K562 (cell line): Measurements from ENCODE around the gene TAF1B. TPM values are rescaled to one million over a fixed set of nuclear protein-coding genes. Genes with fewer than 3 reads are reported as not detected.

Experiments
- ATAC-seq: fragments of 200-7000 bp; cut with Tn5 transposase; 3 replicates; pipeline ENCODE4 v1.9.1; 2020; ENCODE audit warnings: moderate library complexity
- BruUV-seq: library from RNA; stranded (reverse); fragments of 400-500 nt; replicated peaks from 2 replicates; lab custom pipeline; 2021; lab: Mats Ljungman, UMichigan
- CTCF ChIA-PET: fragments of 300-600 bp; formaldehyde crosslinking; extraction: SDS; loops from one replicate; lab custom pipeline; 2021; ENCODE audit warnings: low intra/inter-chr PET ratio; lab: Yijun Ruan, JAX
- POLR2A ChIA-PET: fragments of 300-600, 350-650 bp; sonication (Branson Sonifier 250); formaldehyde crosslinking; extraction: SDS; loops from one replicate; lab custom pipeline; 2021; ENCODE audit warnings: antibody characterized with exemption, inconsistent platforms; lab: Yijun Ruan, JAX
- DNase-seq, 4 experiments: peaks; one replicate each; pipeline versions ENCODE4 v3.0.0 to v3.0.0-alpha.2; 2011 to 2018; ENCODE audit warnings: low spot score in 3 of 4, mixed read lengths in 3 of 4; ENCODE audit errors: extremely low read depth in 1 of 4
- FAIRE-seq: peaks from 2 replicates; lab custom pipeline; 2011; peaks lifted over from hg19 to GRCh38; lab: Jason Lieb, UNC
- H2AFZ ChIP-seq: 2 replicates; pipeline ENCODE4 v1.6.0; 2011; ENCODE audit warnings: low read depth, low read length, control low read depth, inconsistent platforms
- H3K27ac ChIP-seq: fragments of 200-600 bp; 3 replicates; pipeline ENCODE4 v1.8.0; 2011; ENCODE audit warnings: low read depth, mild to moderate bottlenecking, control low read depth, inconsistent platforms, low read length, moderate library complexity, mixed read lengths; ENCODE audit errors: extremely low read depth
- H3K27me3 ChIP-seq, 2 experiments: fragments of 300-600 bp in 1 of 2; 2 replicates in 1 of 2; 3 replicates in 1 of 2; pipeline versions ENCODE4 v1.6.0 to v1.8.0; 2011; ENCODE audit warnings: inconsistent platforms in 2 of 2, low read length in 2 of 2, mild to moderate bottlenecking in 1 of 2, mixed read lengths in 1 of 2, moderate library complexity in 1 of 2; ENCODE audit not compliant: control insufficient read depth in 2 of 2, insufficient read depth in 2 of 2
- H3K36me3 ChIP-seq: fragments of 300-600 bp; 3 replicates; pipeline ENCODE4 v1.8.0; 2011; ENCODE audit warnings: mild to moderate bottlenecking, low read length, inconsistent platforms; ENCODE audit not compliant: control insufficient read depth, insufficient read depth
- H3K4me1 ChIP-seq, 2 experiments: fragments of 200-600 bp in 1 of 2; replicated peaks in 1 of 2; 2 replicates in 1 of 2; 3 replicates in 1 of 2; pipeline versions ENCODE4 v1.5.1 to v1.8.0; 2011; ENCODE audit warnings: inconsistent platforms in 2 of 2, low read length in 2 of 2, mild to moderate bottlenecking in 1 of 2, mixed read lengths in 1 of 2, moderate library complexity in 1 of 2; ENCODE audit not compliant: control insufficient read depth in 2 of 2, insufficient read depth in 2 of 2
- H3K4me2 ChIP-seq: 2 replicates; pipeline ENCODE4 v1.6.1; 2011; ENCODE audit warnings: low read length, control low read depth, inconsistent platforms, mixed read lengths; ENCODE audit not compliant: insufficient read depth
- H3K4me3 ChIP-seq: fragments of 200-600 bp; sonication (generic), shearing (Covaris generic); 2 replicates; pipeline ENCODE4 v1.5.1; 2016; ENCODE audit warnings: control low read depth, inconsistent platforms
- H3K79me2 ChIP-seq: fragments of 200-600 bp; 3 replicates; pipeline ENCODE4 v1.8.0; 2011; ENCODE audit warnings: low read length, inconsistent platforms; ENCODE audit not compliant: control insufficient read depth, insufficient read depth
- H3K9ac ChIP-seq, 2 experiments: 2 replicates each; pipeline versions ENCODE4 v1.6.0 to v1.6.1; 2011; ENCODE audit warnings: low read depth in 2 of 2, low read length in 2 of 2, control low read depth in 1 of 2, inconsistent platforms in 1 of 2, mild to moderate bottlenecking in 1 of 2, mixed read lengths in 1 of 2; ENCODE audit not compliant: insufficient read depth in 1 of 2
- H3K9me1 ChIP-seq: one replicate; pipeline ENCODE4 v1.6.0; 2011; ENCODE audit warnings: inconsistent platforms, mild to moderate bottlenecking, low read length, moderate library complexity; ENCODE audit not compliant: control insufficient read depth, insufficient read depth
- H3K9me3 ChIP-seq: replicated peaks from 2 replicates; pipeline ENCODE4 v1.5.1; 2011; ENCODE audit warnings: low read depth, low read length, inconsistent platforms; ENCODE audit not compliant: control insufficient read depth, insufficient read depth
- H4K20me1 ChIP-seq: replicated peaks from 2 replicates; pipeline ENCODE4 v1.6.1; 2011; ENCODE audit warnings: low read length, inconsistent platforms, mixed read lengths; ENCODE audit not compliant: control insufficient read depth, insufficient read depth
- CTCF ChIP-seq, 3 experiments: IDR thresholded peaks in 2 of 3; conservative IDR thresholded peaks in 1 of 3; 2 replicates each; pipeline ENCODE4 v1.5.1; 2011 to 2012; ENCODE audit warnings: low read length in 3 of 3, mild to moderate bottlenecking in 3 of 3, control low read depth in 2 of 3, improper control_type of control experiment in 1 of 3, inconsistent platforms in 1 of 3, low read depth in 1 of 3, mixed read lengths in 1 of 3, moderate library complexity in 1 of 3; ENCODE audit not compliant: insufficient read depth in 2 of 3
- EHMT2 ChIP-seq: fragments of 450-650 bp; IDR thresholded peaks from 2 replicates; pipeline ENCODE4 v1.6.1; 2018; ENCODE audit warnings: antibody characterized with exemption
- GATA2 ChIP-seq: sonication (generic); formaldehyde crosslinking; IDR thresholded peaks from 2 replicates; pipeline ENCODE4 v1.4.0; 2020; ENCODE audit warnings: mild to moderate bottlenecking, missing genetic modification reagents
- RNF219 ChIP-seq: fragments of 250-450 bp; sonication (Bioruptor Pico); IDR thresholded peaks from 2 replicates; pipeline ENCODE4 v1.5.0; 2022; ENCODE audit warnings: mild to moderate bottlenecking
- YY1 ChIP-seq, 3 experiments: IDR thresholded peaks; 2 replicates each; pipeline ENCODE4 v1.6.1; 2011; ENCODE audit warnings: low read length in 2 of 3, mild to moderate bottlenecking in 2 of 3, moderate library complexity in 2 of 3, borderline replicate concordance in 1 of 3, control low read depth in 1 of 3, low read depth in 1 of 3; ENCODE audit not compliant: insufficient read depth in 3 of 3, insufficient replicate concordance in 2 of 3, control insufficient read depth in 1 of 3, insufficient read length in 1 of 3; ENCODE audit errors: extremely low read depth in 1 of 3
- WGBS: fragments of 100-300 bp; shearing (Covaris generic); methylation state at CpG from one replicate; pipeline ENCODE4 v1.1.6; 2016; ENCODE audit warnings: low coverage, mixed read lengths; ENCODE audit not compliant: insufficient coverage; ENCODE audit errors: missing lambda C conversion rate; 5-methylcytosine and 5-hydroxymethylcytosine counted together
- in situ Hi-C: fragments of 300-500 bp; cut with MboI; formaldehyde crosslinking; loops from 4 replicates; pipeline ENCODE4 v1.15.0; 2018; ENCODE audit warnings: inconsistent platforms, mixed read lengths
- intact Hi-C: fragments of 100-400 bp; cut with micrococcal nuclease; formaldehyde crosslinking; loops from 2 replicates; pipeline ENCODE4 v1.14.2; 2022
- polyA plus RNA-seq, 8 experiments: library from polyadenylated mRNA; depleted of rRNA in 4 of 8; stranded (reverse) in 5 of 8; unstranded in 3 of 8; fragments of >200 nt; fragmentation: Nextera tagmentation in 2 of 8; fragmentation: Illumina TruSeq in 1 of 8; extraction: Ambion mirVana in 2 of 8; extraction: Trizol in 1 of 8; gene quantifications; 2 replicates each; pipeline versions ENCODE4 v1.2.1 to v1.2.3, GENCODE V29; 2011 to 2014; ENCODE audit warnings: inconsistent platforms in 1 of 8, missing spikeins in 1 of 8
- total RNA-seq, 7 experiments: library from RNA; depleted of rRNA in 6 of 7; stranded (reverse); fragments of >200 nt in 6 of 7; fragmentation: Illumina TruSeq in 2 of 7; extraction: Trizol in 2 of 7; gene quantifications; 2 replicates each; pipeline versions ENCODE4 v1.2.1 to v1.2.3, GENCODE V29; 2011 to 2021; ENCODE audit warnings: low replicate concordance in 1 of 7

TAF1B gene
- total and polyA plus RNA-seq, 9 of the 15 experiments (the other 6 are each of a cell fraction or from before 2014, with no cell fraction given), result 8.8 to 25.1 (median 17.3) TPM

GRCh38 chr2:9795071-9795470 lies 48.2 kb upstream of the TAF1B start (continued):
- no peak for TF ChIP-seq RNF219 (CRISPR knock-in tag)
- no peak for TF ChIP-seq YY1 (IDR thresholded peaks at IDR 0.05; ENCODE audit: borderline replicate concordance in 1 of 3, control insufficient read depth in 1 of 3, extremely low read depth in 1 of 3, insufficient read depth in 3 of 3, insufficient read length in 1 of 3, insufficient replicate concordance in 2 of 3, low read depth in 1 of 3, low read length in 2 of 3)
- TF ChIP-seq GATA2 (CRISPR knock-in tag), result no peak
- TF ChIP-seq, all 486 proteins: peak for 0

- BruUV-seq, result no TSS peak
- CTCF ChIA-PET, result no interaction called here
- no peaks in the 10 kb centered on the region for H4K20me1 ChIP-seq
- H3K36me3 ChIP-seq, result no peaks in the 10 kb centered on the region
- POLR2A ChIA-PET, result no interaction called here
- H3K79me2 ChIP-seq, result no peaks in the 10 kb centered on the region
- WGBS, result 30% methylated on average over 12 of the region's 13 CpGs
- H3K4me3 ChIP-seq, result no peak overlapping the region
- in situ Hi-C loops, result loop anchor here (10.0 kb wide), 1 partner anchor 638 kb away; no protein-coding TSS in a partner anchor
- peaks cover 0 to 8% of the 10 kb centered on the region in 2 experiments; a peak in 1 of 5 replicates for H3K27me3 ChIP-seq
- no peaks in the 10 kb centered on the region for H3K9me3 ChIP-seq
- no peak overlapping the region; a peak in 1 of 4 replicates for H3K9ac ChIP-seq
- H2AFZ ChIP-seq, result no peak overlapping the region
- no peak overlapping the region for H3K27ac ChIP-seq
- H3K4me2 ChIP-seq, result no peak overlapping the region
- peaks cover 15 to 25% of the 10 kb centered on the region in 2 experiments for H3K4me1 ChIP-seq
- ATAC-seq (no peak), DNase-seq (no peak), FAIRE-seq (no peak)
- intact Hi-C loops, result no loop called here
- TF ChIP-seq CTCF (IDR thresholded peaks at IDR 0.05 in 2 of 3, conservative IDR thresholded peaks at IDR 0.05 in 1 of 3; ENCODE audit: insufficient read depth in 2 of 3, low read depth in 1 of 3, low read length in 3 of 3) (0 out of 6 replicates have a peak, but pooled peaks of 2 of the 3 experiments have one; percentile 12 to 23), EHMT2 (no peak)
- H3K9me1 ChIP-seq, result no peaks in the 10 kb centered on the region
These were observed 46.9 kb upstream of the TAF1B start for GRCh38 chr2:9796056-9797010.
